HG03571 (cell line): ENCODE results near the gene NBEA.
"Not testable (repeated sequence)": the region's sequence is repeated elsewhere in the genome, so short reads cannot be mapped to it uniquely, and the experiment has no call there.

Source experiments
- ATAC-seq: cut with Tn5 transposase; IDR thresholded peaks from one replicate; pipeline ENCODE4 v1.9.1; 2021; ENCODE audit not compliant: unreplicated experiment

NBEA gene

DNA sequence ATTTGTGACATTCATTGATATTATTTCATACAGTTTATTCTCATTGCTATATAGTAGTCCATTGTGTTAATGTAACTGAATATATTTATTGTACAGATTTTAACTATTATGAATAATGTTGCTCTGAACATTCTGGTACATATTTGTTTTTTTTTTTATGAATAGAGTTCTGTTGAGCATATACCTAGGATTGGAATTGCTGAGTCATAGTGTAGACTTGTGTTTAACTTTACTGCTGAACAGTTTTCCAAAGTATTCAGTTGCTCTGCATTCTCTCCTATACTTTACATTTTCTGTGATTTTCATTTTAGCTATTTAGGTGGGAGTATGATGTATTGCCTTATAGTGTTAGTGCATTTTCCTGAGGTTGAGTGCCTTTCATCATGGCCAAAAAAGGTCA is 436.9 kb downstream of the NBEA start:
- no peak for ATAC-seq

DNA sequence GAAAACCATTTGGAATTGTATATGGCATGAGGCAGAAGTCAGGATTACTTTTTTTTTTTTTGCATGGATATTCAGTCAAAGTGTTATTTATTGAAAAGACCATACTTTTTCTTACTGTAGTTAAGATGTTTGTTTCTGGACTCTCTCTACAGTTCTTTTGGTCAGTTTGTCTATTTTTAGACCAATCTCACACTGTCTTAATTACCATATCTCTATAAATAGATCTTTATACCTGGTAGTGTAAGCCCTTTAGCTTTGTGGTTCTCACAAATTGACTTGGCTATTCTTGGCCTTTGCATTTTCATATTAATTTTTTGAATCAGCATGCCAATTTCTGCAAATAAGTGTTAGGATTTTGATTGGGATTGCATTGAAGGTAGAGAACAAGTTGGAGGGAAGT is 437.6 kb downstream of the NBEA start:
- ATAC-seq = no peak

DNA sequence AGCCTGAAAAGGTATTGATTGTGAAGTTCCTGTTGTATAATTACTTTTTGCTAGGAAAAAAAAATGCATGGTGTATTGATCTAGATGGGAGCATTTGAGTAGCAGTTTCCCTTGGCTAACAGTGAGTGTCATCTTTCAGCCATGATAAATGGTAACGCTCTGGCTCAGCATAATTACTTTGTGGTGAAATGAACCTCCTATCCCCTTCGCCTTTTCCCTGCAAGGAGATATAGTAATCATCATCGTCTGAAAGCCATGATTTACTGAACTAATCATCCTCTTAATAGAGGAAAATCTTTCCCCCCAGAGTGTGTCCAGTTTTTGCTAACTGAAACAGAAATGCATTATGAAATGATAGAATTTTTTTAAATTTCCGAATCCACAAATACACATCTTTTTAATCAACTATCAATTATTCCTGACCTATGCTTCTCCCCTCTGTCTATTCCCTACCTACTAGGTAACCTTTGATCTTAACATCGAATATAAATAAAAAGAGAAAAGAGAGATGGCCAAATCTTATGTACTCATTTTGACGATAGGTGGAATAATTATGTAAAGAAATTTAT is 445.7 kb downstream of the NBEA start:
- ATAC-seq = no peak

DNA sequence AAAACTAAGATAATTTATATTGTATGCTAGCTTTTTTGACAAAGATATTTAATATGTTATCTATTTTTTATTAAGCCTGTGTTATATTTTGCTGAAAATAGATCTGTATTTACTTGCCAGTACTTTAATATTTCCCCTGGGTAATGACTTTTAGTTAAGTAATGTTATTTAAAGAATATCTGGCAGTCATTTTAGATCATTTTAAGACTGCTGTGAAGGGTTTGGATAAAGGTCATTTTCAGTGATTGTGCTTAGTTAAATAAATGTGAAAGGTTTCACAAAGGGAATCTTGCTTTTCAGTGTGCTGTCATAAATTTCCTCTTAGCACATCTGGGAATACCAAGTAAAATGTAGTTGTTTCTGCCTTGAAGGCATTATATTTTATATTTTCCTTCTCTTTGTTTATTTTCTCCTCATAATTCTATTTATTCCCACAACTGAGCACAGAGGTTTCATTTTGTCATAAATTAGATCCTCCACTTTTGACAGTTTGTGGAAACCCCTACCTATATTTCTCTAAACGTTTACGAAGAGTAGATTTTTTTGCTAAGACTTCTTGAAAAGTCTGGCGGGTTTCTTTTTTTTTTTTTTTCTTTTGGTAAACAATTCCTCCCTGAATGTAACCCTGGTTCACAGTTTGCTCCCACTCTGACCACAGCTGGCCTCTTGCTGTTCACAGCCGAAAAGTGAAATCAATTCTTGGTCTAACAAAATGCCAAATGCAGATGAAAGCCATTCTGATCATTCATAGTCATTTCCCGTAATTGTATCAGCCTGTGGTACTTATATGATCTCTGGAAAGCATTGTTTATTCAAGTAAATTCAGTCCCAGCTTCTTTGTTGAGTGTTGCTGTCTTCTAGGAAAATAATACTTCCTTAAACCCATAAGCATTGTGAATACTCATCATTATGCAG is 446.6 kb downstream of the NBEA start:
- ATAC-seq = no peak

- no peak for ATAC-seq
Measured at GRCh38 chr13:35389535-35389934, 447.5 kb downstream of the NBEA start.

DNA sequence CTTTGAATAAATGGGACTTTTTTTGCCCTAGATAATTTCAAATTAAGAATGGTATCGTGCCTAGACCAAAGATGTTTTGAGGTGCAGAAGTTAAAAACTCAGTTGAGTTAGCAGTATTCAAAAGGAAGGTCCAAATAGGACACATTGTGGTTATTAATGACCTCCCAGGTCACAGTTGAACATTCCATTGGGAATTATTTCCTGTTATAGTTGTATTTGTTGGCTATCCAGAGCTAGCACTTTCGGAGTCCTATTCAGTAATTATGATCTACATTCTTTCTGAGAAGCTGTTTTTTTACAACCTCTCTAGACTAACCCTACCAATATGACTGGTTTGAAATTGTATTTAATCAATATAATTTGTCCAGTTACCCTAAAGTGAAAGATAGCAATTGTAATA is 450.7 kb downstream of the NBEA start:
- ATAC-seq = no peak

DNA sequence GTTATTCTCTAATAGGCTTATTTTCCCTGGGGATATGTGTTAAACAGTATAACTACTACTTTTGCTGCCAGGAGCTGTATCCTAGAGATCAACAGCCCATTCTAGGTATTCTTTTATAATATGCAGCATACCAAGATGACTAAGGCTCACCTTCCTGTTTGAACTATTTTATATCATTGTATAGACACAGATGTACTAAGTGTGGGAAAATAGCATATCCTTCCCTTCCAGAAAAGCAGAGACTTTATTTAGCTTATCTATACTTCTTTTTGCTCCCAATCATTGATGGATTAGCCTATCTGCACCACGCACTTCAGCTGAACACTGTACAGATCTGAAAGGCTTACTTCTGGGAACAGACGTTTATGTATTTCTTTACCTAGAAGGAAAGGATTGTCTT is 451.8 kb downstream of the NBEA start:
- no peak for ATAC-seq

DNA sequence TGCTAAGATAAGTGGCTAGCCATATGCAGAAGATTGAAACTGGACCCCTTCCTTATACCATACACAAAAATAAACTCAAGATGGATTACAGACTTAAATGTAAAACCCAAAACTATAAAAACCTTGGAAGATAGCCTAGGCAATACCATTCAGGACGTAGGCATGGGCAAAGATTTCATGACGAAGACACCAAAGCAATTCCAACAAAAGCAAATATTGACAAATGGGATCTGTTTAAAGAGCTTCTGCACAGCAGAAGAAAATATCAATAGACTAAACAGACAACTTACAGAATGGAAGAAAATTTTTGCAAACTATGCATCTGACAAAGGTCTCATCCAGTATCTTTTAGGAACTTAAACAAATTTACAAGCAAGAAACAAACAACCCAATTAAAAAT is 466.2 kb downstream of the NBEA start:
- not testable (repeated sequence) for ATAC-seq

DNA sequence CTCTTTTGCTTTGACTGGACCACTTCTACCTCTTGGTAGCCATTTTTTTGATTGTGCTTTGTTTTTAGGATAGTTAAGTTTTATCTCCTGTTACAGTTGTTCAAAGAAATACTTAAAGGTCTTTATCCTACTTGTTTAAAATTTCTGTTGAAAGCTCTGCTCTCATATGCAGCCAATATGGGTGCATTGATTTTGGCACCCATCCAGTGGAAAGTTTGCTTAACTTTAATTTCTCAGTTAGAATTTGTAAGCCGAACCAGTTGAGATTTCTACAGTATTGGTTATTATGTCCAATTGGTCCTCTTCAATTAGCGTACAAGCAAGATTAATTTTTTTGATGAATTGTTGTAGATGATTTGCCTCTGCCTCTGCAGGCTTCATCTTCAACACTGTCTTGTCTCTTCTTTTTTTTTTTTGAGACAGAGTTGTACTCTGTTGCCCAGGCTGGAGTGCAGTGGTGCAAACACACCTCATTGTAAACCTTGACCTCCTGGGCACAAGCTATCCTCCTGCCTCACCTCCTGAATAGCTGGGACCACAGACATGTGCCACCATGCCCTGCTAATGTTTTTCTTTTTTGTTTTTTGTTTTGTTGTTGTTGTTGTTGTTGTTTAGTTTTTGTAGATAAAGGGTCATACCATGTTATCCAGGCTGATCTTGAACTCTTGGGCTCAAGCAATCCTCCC is 469.1 kb downstream of the NBEA start:
- no peak for ATAC-seq

DNA sequence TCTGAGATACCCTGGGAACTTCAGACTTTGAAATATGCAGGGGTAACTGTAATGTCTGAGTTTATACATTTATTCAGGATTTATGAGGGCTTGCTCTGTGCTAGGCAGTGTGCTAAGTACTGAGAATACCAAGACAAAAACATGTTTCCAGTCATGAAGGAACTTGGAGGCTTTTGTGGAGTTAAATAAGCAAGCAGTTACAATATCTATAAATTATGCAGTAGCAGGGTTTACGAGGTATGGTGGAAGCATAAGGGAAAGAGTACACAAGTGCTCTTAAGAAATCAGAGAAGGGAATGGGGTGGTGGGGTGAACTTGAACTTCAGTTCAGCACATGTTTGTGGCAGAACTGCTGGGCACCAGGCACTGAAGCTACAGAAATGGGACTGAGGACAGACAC is 506.4 kb downstream of the NBEA start:
- ATAC-seq = no peak

DNA sequence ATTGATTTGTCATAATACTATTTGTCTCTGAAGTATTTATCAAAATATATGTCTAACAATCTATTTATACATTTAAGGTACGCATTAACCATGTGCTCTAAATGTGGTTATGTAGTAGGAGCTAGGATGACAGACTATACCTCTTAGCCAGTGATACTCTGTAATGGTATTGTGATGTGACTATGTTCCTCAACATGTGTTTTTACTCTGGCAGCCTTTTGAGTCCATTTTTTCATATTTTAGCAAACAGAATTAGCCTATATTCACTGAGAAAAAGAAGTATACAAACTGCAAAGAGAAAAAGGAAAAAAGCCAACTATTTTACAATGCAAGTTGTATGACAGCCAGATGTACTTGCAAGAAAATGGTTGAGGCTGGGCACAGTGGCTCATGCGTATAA is 507.8 kb downstream of the NBEA start:
- no peak for ATAC-seq

- no peak for ATAC-seq
Measured at GRCh38 chr13:35455022-35455421, 513.0 kb downstream of the NBEA start.

GRCh38 chr13:35457258-35457657 is 515.2 kb downstream of the NBEA start:
- no peak for ATAC-seq

GRCh38 chr13:35460061-35460460 is 518.0 kb downstream of the NBEA start:
- no peak for ATAC-seq

DNA sequence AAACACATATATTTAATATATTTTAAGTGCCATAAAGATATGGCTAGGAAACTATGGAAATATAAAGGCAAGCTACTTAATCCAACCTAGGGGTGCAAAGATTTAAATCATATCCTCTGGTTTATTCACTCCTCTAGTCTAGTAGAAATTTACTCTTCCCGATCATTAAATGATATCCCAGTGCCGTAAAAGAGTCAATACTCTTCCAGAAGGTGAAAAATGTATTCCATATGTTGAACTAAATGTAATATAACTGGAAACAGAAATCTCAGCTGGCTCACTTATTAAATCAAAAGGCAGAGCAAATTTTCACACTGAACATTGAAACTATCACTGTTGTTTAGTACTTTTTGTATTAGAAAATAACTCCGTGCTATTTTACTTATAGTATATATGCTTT is 523.3 kb downstream of the NBEA start:
- no peak for ATAC-seq

DNA sequence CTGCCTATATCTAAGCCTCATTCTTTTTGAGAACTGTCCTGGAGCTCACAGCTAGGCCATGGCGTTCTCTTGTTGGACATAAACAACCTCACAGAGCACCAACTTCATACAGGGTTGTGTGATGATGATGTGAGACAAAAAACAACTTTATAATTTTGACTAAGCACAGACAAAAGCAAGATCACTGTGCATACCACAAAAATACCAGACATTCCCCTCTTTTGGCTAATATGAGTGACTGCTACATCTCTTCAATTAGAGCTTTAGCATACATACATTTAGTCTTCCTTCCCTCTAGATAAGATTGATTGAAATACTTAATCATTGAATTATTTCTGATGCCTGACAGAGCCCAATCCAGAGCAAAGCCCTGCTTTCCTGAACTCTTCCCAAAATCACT is 526.1 kb downstream of the NBEA start:
- ATAC-seq = no peak

DNA sequence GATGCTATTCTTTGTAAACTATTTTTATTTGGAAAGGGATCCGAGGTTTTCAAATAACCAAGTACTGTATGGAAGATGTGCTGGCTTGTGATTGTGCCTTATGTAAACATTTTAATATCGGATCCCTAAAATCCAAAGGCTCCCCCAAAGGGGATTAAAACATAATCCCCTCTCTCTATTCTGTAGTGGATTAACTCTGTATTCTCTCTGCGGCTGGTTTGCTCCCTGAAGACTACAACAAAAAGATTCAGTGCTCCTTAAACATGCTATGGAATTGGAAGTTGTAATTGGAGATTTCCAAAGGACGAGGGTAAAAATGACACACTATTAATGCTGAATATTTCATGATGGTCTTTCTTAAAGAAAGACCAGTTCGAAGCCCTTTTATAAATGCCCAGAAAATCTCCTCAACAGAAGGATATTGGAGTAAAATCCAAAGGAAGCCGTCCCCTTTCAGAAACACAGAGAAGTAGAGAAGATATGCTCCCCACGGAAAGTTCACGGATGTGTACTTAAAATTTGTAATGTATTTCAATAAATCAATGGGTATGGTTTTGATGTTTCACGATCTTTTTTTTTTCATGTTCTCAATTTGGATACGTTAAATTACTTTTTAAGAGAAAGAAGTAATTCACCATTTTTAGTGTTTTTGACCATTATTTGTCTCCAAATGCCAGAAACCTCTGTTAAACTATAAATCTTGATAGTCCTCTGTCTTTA is 527.9 kb downstream of the NBEA start:
- ATAC-seq = no peak

- ATAC-seq = no peak
Measured at GRCh38 chr13:35470671-35471661, 528.9 kb downstream of the NBEA start.

- ATAC-seq = no peak
Measured at GRCh38 chr13:35471706-35472322, 529.7 kb downstream of the NBEA start.
